ENCODE data around the gene ANKRD34A.
A peak's percentile ranks its signal among the peaks of the same experiment; 100 is the strongest.
"Not testable (repeated sequence)": the region's sequence is repeated elsewhere in the genome, so short reads cannot be mapped to it uniquely, and the experiment has no call there.

Gene ANKRD34A

DNA sequence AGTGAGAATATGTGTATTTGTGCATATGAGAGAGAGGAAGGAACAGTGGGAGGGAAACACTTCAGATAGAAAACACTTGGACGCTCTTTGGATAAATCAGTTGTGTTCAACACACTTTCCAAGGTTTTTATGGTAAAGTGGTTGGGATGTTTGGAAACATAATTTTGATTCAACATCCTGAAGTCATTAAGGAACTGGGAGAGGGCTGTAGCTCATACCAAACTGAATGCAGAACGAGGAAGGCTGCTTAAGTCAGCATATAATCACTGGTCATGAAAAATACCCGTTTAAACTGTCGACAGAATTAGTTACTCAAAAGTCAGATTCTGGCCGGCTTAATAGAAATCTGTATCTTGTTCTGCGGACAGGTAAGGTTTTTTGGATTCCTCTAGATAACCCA, 21.5 kb downstream of the ANKRD34A start:
- DNase-seq: no peak

DNA sequence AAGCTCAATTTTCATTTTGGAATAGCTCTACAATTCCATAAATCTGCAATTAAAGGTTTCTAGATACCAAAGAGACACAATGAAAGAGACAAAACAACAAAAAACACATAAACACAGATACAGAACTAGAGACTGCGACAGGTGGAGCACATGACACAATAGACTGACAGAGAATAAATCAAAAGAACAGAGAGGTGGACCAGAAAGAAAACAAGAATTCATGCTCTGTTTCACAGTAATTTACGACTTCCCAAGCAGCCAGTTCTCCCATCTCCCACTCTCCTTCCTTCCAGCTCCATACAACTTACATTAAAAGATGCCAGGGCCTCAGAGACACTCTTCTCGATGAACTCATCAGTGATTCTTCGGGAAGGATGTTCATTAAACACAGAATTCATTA, 22.0 kb downstream of the ANKRD34A start:
- DNase-seq: no peak

DNA sequence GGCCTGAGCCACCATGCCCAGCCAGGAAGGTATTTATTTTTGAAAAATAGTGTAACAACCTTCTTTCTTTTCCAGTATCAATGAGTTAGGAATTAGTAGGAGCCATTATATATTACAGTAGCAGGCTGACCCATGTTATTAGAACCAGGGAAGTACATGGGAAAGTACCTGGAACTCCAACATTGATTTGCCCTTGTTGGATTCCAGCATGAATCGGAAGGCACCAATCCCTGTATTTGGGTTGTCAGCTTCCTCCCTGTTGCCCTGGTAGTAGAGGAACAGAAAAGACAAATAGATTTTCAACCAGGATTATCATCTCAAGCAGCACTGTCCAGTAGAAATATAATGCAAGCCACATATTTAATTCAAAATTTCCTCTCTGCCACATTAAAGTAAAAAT, 26.9 kb downstream of the ANKRD34A start:
- DNase-seq: no peak

DNA sequence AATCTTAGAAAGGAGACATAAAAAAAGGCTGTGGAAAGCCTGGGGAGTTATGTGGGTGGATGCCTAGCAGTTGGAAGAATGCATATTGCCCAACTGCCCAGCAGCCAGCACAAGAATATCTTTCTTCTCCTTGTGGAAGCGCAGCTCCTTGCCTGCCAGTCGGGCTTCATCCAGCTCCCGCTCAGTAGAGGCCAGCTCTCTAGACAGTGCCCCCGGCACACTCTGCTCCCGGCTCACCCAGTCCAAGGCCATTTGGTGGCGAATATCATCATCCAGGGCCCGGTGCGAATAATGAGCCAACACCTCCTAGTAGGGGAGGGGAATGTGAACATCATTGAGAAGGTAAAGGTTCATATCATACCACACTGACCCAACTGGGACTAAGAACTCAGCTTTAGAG, 28.1 kb downstream of the ANKRD34A start:
- DNase-seq: no peak

DNA sequence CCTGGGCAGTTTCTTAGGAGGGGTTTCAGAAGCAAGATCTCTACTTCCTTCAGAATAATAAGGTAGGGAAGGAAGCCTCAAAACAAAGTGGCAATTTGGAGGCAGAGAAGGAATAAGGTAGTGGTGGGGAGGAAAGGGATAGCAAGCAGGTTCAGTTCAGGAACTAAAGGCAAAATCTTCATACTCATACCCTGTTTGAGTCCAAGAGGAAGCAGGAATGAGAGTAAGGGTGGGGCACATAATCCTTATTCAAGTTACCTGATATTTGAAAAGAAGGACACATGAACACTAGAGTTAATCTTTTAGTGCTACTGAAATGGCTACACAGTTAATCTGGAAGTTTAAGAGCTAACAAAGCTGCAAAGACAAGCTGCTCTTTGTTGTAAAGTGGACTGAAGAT, 28.7 kb downstream of the ANKRD34A start:
- DNase-seq: no peak

DNA sequence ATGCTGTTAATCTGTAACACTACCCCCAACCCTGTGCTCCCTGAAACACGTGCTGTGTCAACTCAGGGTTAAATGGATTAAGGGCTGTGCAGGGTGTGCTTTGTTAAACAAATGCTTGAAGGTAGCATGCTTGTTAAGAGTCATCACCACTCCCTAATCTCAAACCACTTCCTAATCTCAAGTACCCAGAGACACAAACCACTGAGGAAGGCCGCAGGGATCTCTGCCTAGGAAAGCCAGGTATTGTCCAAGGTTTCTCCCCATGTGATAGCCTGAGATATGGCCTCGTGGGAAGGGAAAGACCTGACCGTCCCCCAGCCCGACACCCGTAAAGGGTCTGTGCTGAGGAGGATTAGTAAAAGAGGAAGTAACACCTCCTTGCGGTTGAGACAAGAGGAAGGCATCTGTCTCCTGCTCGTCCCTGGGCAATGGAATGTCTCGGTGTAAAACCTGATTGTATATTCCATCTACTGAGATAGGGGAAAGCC, 31.8 kb downstream of the ANKRD34A start:
- not testable (repeated sequence) for DNase-seq

DNA sequence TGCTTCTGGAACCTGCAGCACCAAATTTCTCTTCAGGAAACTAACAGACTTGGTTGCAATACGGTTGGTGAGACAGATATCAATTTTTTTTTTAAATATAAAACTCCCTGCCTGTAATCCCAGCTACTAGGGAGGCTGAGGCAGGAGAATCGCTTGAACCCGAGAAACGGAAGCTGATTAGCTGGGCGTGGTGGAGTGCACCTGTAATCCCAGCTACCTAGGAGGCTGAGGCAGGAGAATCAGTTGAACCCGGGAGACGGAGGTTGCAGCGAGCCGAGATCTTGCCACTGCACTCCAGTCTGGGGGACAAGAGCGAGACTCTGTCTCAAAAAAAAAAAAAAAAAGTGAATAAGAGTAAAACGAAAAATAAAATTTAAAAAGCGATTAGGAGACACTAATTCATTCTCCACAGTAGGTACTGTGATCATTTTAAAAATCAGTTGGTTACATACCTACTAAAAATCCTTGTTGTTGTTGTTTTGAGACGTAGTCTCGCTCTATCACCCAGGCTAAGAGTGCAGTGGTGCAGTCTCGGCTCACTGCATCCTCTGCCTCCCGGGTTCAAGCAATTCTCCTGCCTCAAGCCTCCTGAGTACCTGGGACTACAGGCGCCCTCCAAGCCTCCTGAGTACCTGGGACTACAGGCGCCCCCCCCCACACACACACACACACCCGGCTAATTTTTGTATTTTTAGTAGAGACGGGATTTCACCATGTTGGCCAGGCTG, 36.3 kb downstream of the ANKRD34A start:
- DNase-seq: no peak

DNA sequence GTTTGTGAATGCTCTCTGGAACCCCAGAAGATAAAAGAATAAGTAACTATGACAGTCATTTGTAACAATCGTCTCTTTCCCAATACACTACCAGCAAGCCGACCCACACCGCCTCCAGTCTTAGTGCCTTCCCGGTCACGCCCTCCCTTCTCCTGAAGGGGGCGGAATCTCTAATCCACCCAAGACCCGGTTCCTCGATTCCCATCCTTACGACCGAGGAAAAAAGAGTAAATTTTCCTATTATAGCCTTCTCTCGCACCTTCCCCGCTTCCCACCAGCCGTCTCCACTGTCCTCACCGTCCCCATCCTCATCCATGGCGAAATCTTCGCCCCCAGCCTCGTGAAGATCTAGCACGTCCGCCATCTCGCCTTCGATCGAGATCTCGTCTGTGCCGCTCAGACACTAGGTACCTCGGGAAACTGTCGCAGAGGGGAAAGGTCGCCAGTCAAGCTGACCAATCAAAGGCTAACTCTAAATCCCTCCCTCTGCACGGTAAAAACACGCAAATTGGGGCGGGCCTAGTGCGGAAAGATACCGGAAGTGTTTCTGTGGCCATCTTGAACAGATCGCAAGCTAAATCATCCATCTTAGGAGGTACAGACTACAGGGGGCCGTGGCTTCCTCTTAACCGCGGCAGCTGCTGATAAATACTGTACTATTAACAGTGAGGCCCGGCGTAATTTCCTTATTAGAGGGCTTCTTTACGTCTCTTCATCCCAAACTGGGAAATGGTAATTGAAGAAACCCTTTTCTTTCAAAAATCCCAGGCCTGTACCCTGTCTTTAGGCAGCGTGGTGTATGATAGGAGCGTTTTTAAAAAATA, 37.1 kb downstream of the ANKRD34A start, which contains the start of gene RBM8A:
RBM8A (minus strand) TSS at position 422 of the 824 bp plus-strand sequence; CDS start at position 364, 58 bp downstream.
- peak; percentile 98 for DNase-seq

DNA sequence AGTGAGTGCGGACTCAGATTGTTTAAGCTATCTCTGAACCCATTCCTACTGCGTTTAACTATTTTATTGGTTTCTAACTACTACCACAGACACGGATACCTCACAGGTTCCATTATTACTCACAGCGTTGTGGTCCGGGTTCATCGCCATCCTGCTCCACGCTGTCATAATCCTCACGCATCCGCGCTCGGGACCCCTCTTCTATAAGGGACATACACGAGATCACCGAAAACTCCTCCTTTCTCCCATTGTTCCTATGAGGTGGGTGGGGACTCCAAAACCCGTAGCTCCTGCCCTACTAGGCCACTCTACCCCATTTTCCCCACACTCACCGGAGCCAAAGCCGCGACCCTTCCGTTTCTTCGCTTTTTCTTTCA, 37.7 kb downstream of the ANKRD34A start:
- DNase-seq: no peak

DNA sequence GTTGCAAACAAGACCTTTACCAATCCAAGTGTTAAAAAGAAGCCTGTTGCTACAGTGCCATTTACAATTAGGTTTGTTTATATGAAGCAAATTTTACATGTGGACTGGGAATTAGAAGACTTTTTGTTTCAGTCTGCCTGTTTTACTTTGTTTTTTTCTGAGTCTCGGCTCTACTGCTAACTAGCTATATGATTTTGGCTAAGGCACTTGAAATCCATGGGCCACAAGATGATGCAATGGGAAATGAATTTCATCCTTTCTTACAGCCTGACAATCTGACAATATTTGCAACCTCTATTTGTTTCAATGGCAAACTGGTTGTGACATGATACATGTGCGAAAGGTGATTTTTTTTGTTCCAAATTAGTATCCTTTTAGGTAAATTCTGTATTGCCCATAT, 42.1 kb downstream of the ANKRD34A start:
- no peak for DNase-seq

DNA sequence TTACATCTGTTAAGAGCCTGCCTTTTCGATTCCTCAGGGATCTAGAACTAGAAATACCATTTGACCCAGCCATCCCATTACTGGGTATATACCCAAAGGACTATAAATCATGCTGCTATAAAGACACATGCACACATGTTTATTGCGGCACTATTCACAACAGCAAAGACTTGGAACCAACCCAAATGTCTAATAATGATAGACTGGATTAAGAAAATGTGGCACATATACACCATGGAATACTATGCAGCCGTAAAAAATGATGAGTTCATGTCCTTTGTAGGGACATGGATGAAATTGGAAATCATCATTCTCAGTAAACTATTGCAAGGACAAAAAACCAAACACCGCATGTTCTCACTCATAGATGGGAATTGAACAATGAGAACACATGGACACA, 44.1 kb downstream of the ANKRD34A start:
- not testable (repeated sequence) for DNase-seq

DNA sequence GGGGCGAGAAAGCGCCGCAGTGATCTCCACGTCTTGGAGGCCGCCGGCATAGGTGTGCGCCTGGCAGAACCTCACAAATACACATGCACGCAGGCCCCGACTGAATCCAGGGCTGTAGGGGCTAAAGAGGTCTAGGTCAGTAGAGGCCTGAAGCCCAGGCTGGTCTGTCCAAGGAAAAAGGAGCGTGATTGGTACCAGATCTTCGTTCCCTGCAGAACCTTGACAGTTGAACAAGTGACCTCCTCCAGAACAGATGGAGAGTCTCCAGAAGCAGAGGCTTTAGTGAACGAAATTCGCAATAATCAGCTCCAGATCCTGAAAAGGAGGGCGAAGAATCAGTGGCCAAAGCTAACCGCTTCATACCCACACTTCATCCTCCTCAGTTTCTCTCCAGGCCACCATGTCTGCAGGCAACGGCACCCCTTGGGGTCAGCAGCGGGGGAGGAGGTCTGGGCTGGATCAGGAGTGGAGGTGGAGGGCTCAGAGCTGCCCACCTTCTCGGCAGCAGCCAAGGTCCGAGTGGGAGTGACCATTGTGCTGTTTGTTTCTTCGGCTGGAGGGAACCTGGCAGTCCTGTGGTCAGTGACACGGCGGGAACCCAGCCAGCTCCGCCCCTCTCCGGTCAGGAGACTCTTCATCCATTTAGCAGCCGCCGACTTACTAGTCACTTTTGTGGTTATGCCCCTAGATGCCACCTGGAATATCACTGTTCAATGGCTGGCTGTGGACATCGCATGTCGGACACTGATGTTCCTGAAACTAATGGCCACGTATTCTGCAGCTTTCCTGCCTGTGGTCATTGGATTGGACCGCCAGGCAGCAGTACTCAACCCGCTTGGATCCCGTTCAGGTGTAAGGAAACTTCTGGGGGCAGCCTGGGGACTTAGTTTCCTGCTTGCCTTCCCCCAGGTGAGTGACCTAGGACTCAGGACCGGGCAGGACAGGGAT, 45.1 kb downstream of the ANKRD34A start:
- peak; percentile 71 for DNase-seq

DNA sequence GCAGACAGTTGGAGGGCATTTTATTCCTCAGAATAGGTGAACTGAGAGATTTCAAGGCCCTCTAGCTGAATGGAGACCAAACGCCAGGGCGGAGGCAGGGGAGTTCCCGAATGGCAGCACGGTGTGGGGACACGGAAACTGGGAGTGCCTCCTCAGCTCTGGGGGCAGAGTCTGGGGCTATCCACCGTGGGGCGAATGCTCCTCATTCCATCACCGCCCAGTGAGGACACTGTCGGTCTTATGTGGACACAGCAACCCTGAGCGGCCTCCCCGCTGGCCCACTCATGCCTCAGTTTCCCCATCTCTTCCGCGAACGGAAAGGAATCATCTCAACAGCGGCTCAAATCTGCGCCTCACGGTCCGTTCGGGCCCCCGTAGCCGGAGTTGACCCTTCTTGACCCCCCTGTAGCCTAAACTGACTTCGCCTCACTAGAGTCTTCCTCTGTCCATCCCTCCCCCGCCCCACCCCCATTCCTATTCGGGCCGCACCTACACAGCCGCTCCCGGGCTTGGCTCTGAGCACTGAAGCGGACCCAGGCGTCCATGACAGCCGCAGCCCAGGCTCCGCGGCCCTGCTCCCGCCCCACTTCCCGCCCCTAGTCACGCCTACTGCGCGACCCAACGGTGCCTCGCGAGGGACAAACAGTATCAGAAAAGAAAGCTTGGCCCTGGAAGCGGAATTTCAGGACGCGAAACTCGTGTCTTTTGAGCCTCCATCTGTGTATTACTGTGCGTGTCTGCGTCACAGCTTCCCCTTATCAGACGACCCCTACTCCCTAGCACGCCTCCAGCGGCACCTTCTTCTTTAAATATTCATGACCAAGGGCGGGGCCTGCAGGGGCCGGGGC, 46.0 kb downstream of the ANKRD34A start, which contains the start of gene PEX11B:
PEX11B (minus strand) TSS at position 574 of the 848 bp plus-strand sequence; CDS start at position 545, 29 bp downstream.
- peak; percentile 93 for DNase-seq

DNA sequence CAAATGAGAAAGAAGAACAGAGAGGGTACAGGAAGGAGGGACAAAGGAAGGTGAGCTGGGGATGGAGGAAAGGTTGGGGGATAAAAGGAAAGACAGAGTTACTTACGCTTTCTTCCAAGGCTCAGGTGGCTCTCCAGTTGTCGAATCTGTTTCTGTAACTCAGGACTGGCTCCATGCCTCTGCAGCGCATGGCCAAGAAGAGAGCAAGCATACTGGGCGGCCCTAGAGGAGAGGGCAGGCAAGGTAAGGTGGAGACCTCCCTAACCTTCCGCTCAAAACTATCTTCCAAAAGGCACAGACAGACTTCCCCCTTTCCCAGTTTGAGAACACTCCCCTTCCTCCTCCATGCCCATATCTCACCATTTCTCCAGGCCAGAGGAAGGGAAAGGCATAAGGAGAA, 46.8 kb downstream of the ANKRD34A start:
- no peak for DNase-seq

DNA sequence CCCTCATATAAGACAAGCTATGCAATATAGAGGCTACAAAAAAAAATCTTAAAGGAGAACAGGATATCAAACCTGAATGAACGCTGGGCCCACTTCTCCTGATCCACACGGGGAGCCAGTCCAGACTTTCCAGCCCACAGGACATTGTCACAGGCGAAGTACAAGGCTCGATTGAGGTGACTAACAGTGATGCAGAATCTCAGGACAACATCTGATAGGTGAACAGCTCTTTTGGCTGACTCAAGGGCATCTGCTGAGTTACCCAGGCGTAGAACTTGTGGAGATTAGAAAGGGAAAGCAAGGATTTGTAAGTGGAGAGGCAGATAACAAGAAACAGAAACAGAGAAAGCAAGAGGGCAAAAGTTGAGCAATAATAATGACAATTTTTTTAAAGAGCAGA, 47.6 kb downstream of the ANKRD34A start:
- no peak for DNase-seq

DNA sequence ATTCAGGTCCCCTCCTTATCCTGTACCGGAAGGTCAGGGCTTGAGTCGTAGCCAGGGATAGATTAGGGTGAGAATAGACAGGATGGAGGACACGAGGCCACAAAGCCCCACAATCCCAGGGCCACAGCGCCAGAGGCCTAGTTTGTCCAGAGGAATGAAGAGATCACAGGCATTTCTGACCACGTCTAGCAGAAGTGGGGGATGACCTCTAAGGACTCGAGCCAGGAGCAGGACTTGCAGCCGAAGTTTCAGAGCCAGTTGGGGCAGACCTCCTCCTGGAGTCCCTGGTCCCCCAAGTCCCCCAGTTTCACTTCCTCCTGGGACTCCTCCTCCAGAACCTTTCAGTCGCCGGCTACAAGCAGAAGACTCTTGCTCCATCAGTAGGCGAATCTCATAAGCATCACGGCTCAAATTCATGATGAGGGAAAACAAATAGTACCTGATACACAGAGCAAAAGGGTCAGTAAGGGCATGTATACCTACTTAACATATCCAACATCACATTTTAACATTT, 52.2 kb downstream of the ANKRD34A start:
- no peak for DNase-seq

All from femur (tissue), 1 donor.